ENCODE measurements around the gene CDON. TPM values are rescaled to one million over a fixed set of nuclear protein-coding genes. Genes with fewer than 3 reads are reported as not detected.

CDON gene
- total RNA-seq, 5 donors from 2014 or later (not counting 1 experiment from before 2014, with no cell fraction given), result 1.7 to 5.0 (median 2.7) TPM

- H3K9me3 ChIP-seq, result no peaks in the 10 kb centered on the region
- Mint-ChIP-seq H3K27ac (no peak overlapping the region), H3K4me1 (no peaks in the 10 kb centered on the region), H3K27me3 (no peaks in the 10 kb centered on the region), H3K9me3 (no peaks in the 10 kb centered on the region), H3K36me3 (no peaks in the 10 kb centered on the region), H3K4me3 (no peak overlapping the region)
- no peak overlapping the region for H3K4me3 ChIP-seq (ENCODE audit: control insufficient read depth in 1 of 2, extremely low read depth in 1 of 2, low read length in 1 of 2)
- POLR2A ChIA-PET, result no interaction called here
- WGBS (ENCODE audit: insufficient coverage), result no CpG with 5 or more reads among the region's 1 CpG
- H3K36me3 ChIP-seq (ENCODE audit: control insufficient read depth in 2 of 2, extremely low read depth in 1 of 2, insufficient read depth in 1 of 2, low read length in 1 of 2), result no peaks in the 10 kb centered on the region
- H3K27ac ChIP-seq (ENCODE audit: low read length), result no peak overlapping the region
- no peaks in the 10 kb centered on the region for H3K4me1 ChIP-seq (ENCODE audit: control insufficient read depth in 1 of 2, extremely low read depth in 1 of 2, insufficient read depth in 2 of 2, low read length in 2 of 2)
- H3K27me3 ChIP-seq (replicated peaks in 1 of 2; ENCODE audit: control insufficient read depth in 2 of 2, extremely low read depth in 1 of 2, insufficient read depth in 2 of 2, low read length in 1 of 2), result peaks cover 0 to 10% of the 10 kb centered on the region in 2 experiments
- ATAC-seq (replicated peaks in 1 of 4) (no peak), DNase-seq (no peak)
- CTCF ChIA-PET, result no interaction called here
Observed at GRCh38 chr11:126076641-126077040, 14.0 kb upstream of the CDON start.

- Histone ChIP-seq H3K4me3 (ENCODE audit: control insufficient read depth in 1 of 2, extremely low read depth in 1 of 2, low read length in 1 of 2) (no peak overlapping the region), H3K27ac (ENCODE audit: low read length) (no peak overlapping the region), H3K4me1 (ENCODE audit: control insufficient read depth in 1 of 2, extremely low read depth in 1 of 2, insufficient read depth in 2 of 2, low read length in 2 of 2) (no peaks in the 10 kb centered on the region), H3K36me3 (ENCODE audit: control insufficient read depth in 2 of 2, extremely low read depth in 1 of 2, insufficient read depth in 1 of 2, low read length in 1 of 2) (no peaks in the 10 kb centered on the region), H3K27me3 (replicated peaks in 1 of 2; ENCODE audit: control insufficient read depth in 2 of 2, extremely low read depth in 1 of 2, insufficient read depth in 2 of 2, low read length in 1 of 2) (peaks cover 0 to 15% of the 10 kb centered on the region in 2 experiments), H3K9me3 (no peaks in the 10 kb centered on the region)
- Mint-ChIP-seq H3K4me1 (no peaks in the 10 kb centered on the region), H3K27ac (no peak overlapping the region), H3K27me3 (peaks cover 3 to 6% of the 10 kb centered on the region in 2 donors), H3K9me3 (no peaks in the 10 kb centered on the region), H3K4me3 (no peak overlapping the region), H3K36me3 (no peaks in the 10 kb centered on the region)
- 45% methylated on average over 2 of the region's 9 CpGs for WGBS (ENCODE audit: insufficient coverage)
- ChIA-PET POLR2A (no interaction called here), CTCF (interaction anchor here in 1 of 2 donors (0.7 kb wide), 1 partner anchor 1114 kb away, joined by 7 read pairs; no protein-coding TSS in a partner anchor)
- ATAC-seq (replicated peaks in 1 of 4) (no peak), DNase-seq (no peak)
Observed at GRCh38 chr11:126072801-126073594, 10.3 kb upstream of the CDON start.

- Histone ChIP-seq H3K27ac (ENCODE audit: low read length) (no peak overlapping the region), H3K4me1 (ENCODE audit: control insufficient read depth in 1 of 2, extremely low read depth in 1 of 2, insufficient read depth in 2 of 2, low read length in 2 of 2) (no peaks in the 10 kb centered on the region), H3K27me3 (replicated peaks in 1 of 2; ENCODE audit: control insufficient read depth in 2 of 2, extremely low read depth in 1 of 2, insufficient read depth in 2 of 2, low read length in 1 of 2) (peaks cover 0 to 15% of the 10 kb centered on the region in 2 experiments), H3K9me3 (no peaks in the 10 kb centered on the region), H3K36me3 (ENCODE audit: control insufficient read depth in 2 of 2, extremely low read depth in 1 of 2, insufficient read depth in 1 of 2, low read length in 1 of 2) (no peaks in the 10 kb centered on the region), H3K4me3 (ENCODE audit: control insufficient read depth in 1 of 2, extremely low read depth in 1 of 2, low read length in 1 of 2) (no peak overlapping the region)
- Mint-ChIP-seq H3K4me3 (no peak overlapping the region), H3K9me3 (no peaks in the 10 kb centered on the region), H3K27ac (no peak overlapping the region), H3K4me1 (no peaks in the 10 kb centered on the region), H3K36me3 (no peaks in the 10 kb centered on the region), H3K27me3 (peaks cover 3 to 6% of the 10 kb centered on the region in 2 donors)
- ATAC-seq (replicated peaks in 1 of 4) (no peak), DNase-seq (no peak)
- no CpG with 5 or more reads among the region's 5 CpGs for WGBS (ENCODE audit: insufficient coverage)
- CTCF ChIA-PET, result no interaction called here
- POLR2A ChIA-PET, result no interaction called here
Observed at GRCh38 chr11:126072141-126072741, 9.6 kb upstream of the CDON start.

GRCh38 chr11:126063507-126063852, 814 bp upstream of the CDON start:
- H3K27ac ChIP-seq (ENCODE audit: low read length), result no peak overlapping the region
- POLR2A ChIA-PET, result no interaction called here
- H3K4me3 ChIP-seq (ENCODE audit: control insufficient read depth in 1 of 2, extremely low read depth in 1 of 2, low read length in 1 of 2), result peak overlapping the region; percentile 32 to 75
- peak overlapping the region; percentile 80 to 88 (median 85) for H3K4me3 Mint-ChIP-seq
- H3K27me3 ChIP-seq (replicated peaks in 1 of 2; ENCODE audit: control insufficient read depth in 2 of 2, extremely low read depth in 1 of 2, insufficient read depth in 2 of 2, low read length in 1 of 2), result peaks cover 3 to 4% of the 10 kb centered on the region in 2 experiments
- H3K4me1 ChIP-seq (ENCODE audit: control insufficient read depth in 1 of 2, extremely low read depth in 1 of 2, insufficient read depth in 2 of 2, low read length in 2 of 2), result peaks cover 2 to 15% of the 10 kb centered on the region in 2 experiments
- CTCF ChIA-PET, result interaction anchor here in 1 of 2 donors (0.6 kb wide), 1 partner anchor 236 kb away, joined by 6 read pairs; no protein-coding TSS in a partner anchor
- H3K36me3 ChIP-seq (ENCODE audit: control insufficient read depth in 2 of 2, extremely low read depth in 1 of 2, insufficient read depth in 1 of 2, low read length in 1 of 2), result no peaks in the 10 kb centered on the region
- H3K36me3 Mint-ChIP-seq, result no peaks in the 10 kb centered on the region
- peaks cover 9% of the 10 kb centered on the region in 2 donors for H3K27me3 Mint-ChIP-seq
- no peaks in the 10 kb centered on the region for H3K9me3 Mint-ChIP-seq
- DNase-seq (no peak), ATAC-seq (replicated peaks in 1 of 4) (no peak)
- H3K9me3 ChIP-seq, result no peaks in the 10 kb centered on the region
- peaks cover 6 to 18% (median 7%) of the 10 kb centered on the region in 3 donors for H3K4me1 Mint-ChIP-seq
- 0% methylated on average over 3 of the region's 10 CpGs for WGBS (ENCODE audit: insufficient coverage)
- H3K27ac Mint-ChIP-seq, result peak overlapping the region in 1 of 2 donors; percentile 96

GRCh38 chr11:126061707-126062678, 673 bp downstream of the CDON start:
- Histone ChIP-seq H3K9me3 (no peaks in the 10 kb centered on the region), H3K27me3 (replicated peaks in 1 of 2; ENCODE audit: control insufficient read depth in 2 of 2, extremely low read depth in 1 of 2, insufficient read depth in 2 of 2, low read length in 1 of 2) (peaks cover 3 to 5% of the 10 kb centered on the region in 2 experiments), H3K36me3 (ENCODE audit: control insufficient read depth in 2 of 2, extremely low read depth in 1 of 2, insufficient read depth in 1 of 2, low read length in 1 of 2) (no peaks in the 10 kb centered on the region), H3K27ac (ENCODE audit: low read length) (no peak overlapping the region), H3K4me3 (ENCODE audit: control insufficient read depth in 1 of 2, extremely low read depth in 1 of 2, low read length in 1 of 2) (peak overlapping the region; percentile 35 to 53), H3K4me1 (ENCODE audit: control insufficient read depth in 1 of 2, extremely low read depth in 1 of 2, insufficient read depth in 2 of 2, low read length in 2 of 2) (peaks cover 2 to 15% of the 10 kb centered on the region in 2 experiments)
- Mint-ChIP-seq H3K9me3 (no peaks in the 10 kb centered on the region), H3K4me3 (peak overlapping the region; percentile 80 to 85 (median 85)), H3K4me1 (peaks cover 6 to 18% (median 7%) of the 10 kb centered on the region in 3 donors), H3K27me3 (peaks cover 9% of the 10 kb centered on the region in 2 donors), H3K36me3 (no peaks in the 10 kb centered on the region), H3K27ac (no peak overlapping the region)
- POLR2A ChIA-PET, result interaction anchor here in 1 of 2 donors (0.6 kb wide), 1 partner anchor 452 kb away, joined by 3 read pairs; no protein-coding TSS in a partner anchor
- DNase-seq, result peak in 17 of 35 experiments; percentile 2 to 42 (median 7)
- CTCF ChIA-PET, result no interaction called here
- peak in 3 of 4 experiments; percentile 2 to 3 (median 3) for ATAC-seq (replicated peaks in 1 of 4)
- 2% methylated on average over 52 of the region's 57 CpGs for WGBS (ENCODE audit: insufficient coverage)

GRCh38 chr11:126060757-126061171, 1.9 kb downstream of the CDON start:
- Histone ChIP-seq H3K4me3 (ENCODE audit: control insufficient read depth in 1 of 2, extremely low read depth in 1 of 2, low read length in 1 of 2) (no peak overlapping the region), H3K4me1 (ENCODE audit: control insufficient read depth in 1 of 2, extremely low read depth in 1 of 2, insufficient read depth in 2 of 2, low read length in 2 of 2) (peaks cover 2 to 15% of the 10 kb centered on the region in 2 experiments), H3K9me3 (no peaks in the 10 kb centered on the region), H3K27me3 (replicated peaks in 1 of 2; ENCODE audit: control insufficient read depth in 2 of 2, extremely low read depth in 1 of 2, insufficient read depth in 2 of 2, low read length in 1 of 2) (peaks cover 3 to 5% of the 10 kb centered on the region in 2 experiments), H3K27ac (ENCODE audit: low read length) (no peak overlapping the region), H3K36me3 (ENCODE audit: control insufficient read depth in 2 of 2, extremely low read depth in 1 of 2, insufficient read depth in 1 of 2, low read length in 1 of 2) (no peaks in the 10 kb centered on the region)
- ATAC-seq (replicated peaks in 1 of 4) (no peak), DNase-seq (no peak)
- no CpG with 5 or more reads among the region's 2 CpGs for WGBS (ENCODE audit: insufficient coverage)
- Mint-ChIP-seq H3K4me1 (peaks cover 6 to 18% (median 7%) of the 10 kb centered on the region in 3 donors), H3K9me3 (no peaks in the 10 kb centered on the region), H3K27ac (no peak overlapping the region), H3K36me3 (no peaks in the 10 kb centered on the region), H3K27me3 (peaks cover 9% of the 10 kb centered on the region in 2 donors), H3K4me3 (no peak overlapping the region)
- ChIA-PET CTCF (no interaction called here), POLR2A (no interaction called here)

Measured in T-cell (primary cell).